LNCAP (cell line): ENCODE results near the gene DCHS1.

Experiments used
- TF ChIP-seq, protein P1 (sequence below): fragments of 450-650 bp; IDR thresholded peaks from 2 replicates; pipeline ENCODE4 v1.5.1; 2017; ENCODE audit warnings: mild to moderate bottlenecking

DCHS1 gene

DNA sequence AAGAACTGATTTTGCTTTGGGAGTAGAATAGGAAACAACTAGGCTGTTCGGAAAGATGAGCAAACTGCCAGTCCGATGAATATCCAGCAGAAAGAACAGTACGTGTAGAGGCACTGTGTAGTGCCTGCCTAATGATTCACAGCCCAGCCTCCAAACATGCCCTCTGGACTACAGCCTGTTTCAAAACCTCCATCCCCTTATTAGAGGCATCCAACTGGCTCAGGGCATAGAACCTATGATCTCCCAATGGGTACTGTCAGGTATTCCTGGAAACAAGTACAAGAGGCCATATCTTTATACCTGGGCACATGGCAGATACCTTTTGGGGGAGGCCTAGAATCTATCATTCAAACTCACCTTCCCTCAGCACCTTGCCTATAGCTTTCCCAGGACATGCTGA lies 57.1 kb downstream of the DCHS1 start:
- TF ChIP-seq, protein P1, sequence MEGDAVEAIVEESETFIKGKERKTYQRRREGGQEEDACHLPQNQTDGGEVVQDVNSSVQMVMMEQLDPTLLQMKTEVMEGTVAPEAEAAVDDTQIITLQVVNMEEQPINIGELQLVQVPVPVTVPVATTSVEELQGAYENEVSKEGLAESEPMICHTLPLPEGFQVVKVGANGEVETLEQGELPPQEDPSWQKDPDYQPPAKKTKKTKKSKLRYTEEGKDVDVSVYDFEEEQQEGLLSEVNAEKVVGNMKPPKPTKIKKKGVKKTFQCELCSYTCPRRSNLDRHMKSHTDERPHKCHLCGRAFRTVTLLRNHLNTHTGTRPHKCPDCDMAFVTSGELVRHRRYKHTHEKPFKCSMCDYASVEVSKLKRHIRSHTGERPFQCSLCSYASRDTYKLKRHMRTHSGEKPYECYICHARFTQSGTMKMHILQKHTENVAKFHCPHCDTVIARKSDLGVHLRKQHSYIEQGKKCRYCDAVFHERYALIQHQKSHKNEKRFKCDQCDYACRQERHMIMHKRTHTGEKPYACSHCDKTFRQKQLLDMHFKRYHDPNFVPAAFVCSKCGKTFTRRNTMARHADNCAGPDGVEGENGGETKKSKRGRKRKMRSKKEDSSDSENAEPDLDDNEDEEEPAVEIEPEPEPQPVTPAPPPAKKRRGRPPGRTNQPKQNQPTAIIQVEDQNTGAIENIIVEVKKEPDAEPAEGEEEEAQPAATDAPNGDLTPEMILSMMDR = no peak

- TF ChIP-seq, protein P1 = no peak
Observed at GRCh38 chr11:6596239-6596877, 59.3 kb downstream of the DCHS1 start.

DNA sequence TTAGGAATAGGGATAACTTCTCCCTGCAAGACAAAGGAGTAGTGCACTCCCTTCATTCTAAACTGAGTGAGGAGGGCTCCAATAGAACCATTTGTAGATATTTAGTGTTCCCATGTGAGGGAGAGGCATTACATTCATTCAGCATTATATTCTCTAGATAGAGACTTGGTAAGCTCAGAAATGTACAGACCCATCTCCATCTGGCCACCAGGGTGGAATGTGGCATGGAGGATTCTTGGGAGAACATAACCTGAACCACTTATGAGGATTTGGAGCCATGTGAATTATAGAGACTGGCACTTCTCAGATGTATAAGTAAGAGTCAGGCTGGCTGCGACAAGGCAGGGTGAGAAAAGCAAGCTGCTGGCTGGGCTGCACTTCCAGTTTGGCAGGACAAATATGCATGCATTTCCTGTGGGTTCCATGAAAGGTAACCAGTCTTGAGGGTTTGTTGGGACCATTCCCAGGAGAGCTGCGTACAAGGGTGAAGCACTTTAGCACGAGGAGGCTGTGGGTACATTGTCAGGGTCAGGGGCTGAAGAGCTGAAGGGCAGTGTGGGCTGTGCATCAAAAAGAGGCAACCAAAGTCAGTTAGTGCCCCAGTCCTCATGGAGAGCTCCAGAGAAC lies 61.4 kb downstream of the DCHS1 start:
- TF ChIP-seq, protein P1 = no peak

- TF ChIP-seq, protein P1 = no peak
Observed at GRCh38 chr11:6588018-6588417, 67.6 kb downstream of the DCHS1 start.

DNA sequence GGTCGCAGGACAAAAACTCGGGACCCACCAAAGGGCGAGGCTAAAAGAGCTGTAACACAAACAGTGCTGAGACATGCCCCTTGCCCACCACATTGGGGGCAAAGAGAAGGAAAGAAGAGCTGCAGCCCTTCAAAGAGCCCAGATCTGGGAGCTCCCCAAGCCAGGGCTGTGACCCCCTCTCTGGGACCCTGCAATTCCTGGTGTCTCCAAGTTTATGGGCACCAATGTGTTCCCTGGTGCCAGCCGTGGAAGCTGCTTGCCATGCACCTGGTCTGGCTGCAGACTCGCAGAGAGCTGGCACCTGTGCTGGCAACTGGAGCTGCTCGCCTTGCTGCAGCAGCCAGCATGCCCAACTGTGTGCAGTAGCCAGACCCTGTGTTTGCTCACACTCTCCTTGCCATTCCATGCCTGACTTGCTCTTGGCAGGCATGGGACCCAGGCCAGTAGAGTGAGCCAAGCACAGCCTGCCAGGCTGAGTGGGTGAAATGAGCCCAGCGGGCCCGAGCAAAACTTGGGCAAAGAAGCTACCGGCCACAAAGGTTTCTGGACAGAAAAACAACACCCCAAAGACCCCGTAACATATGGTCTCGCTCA lies 68.2 kb downstream of the DCHS1 start:
- TF ChIP-seq, protein P1 = no peak

DNA sequence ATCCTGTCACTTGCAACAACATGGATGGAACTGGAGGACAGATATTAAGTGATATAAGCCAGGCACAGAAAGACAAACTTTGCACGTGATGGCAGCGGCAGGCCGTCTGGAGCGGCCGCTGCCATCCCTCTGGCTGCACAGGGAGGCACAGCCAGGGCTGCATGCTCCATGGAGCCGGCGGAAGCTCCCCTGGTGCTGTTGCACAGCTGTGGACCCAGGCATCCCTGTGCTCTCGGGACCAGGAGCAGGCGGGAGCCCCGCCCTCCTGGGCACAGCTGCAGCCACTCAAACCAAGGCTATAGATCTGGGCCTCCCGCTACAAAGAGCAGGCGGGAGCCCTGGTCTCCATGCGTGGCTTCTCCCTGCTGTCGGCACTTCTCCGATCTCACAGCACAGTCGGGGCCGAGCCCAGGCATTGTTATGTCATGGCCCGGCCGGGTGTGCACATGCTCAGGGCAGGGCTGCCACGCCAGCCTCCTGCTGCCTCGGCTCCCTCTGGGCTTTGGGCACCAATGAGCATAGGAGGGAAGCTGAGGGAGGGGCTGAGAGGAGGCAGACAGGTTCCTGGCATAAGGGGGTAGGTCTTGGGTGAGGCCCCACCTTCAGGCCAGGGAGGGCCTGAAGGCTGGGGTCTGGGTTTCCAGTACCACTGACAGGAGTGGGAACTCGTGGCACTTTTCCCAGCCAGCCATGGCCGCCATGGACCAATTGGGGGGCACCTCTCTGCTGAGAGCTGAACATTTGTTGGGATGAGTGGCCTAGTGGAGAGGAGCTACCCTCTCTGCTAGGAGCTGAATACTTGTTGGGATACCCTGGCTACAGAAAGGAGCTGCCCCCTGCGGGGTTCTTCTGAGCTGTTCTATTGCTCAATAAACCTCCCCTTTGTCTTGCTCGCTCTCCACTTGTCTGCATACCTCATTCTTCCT lies 68.9 kb downstream of the DCHS1 start:
- TF ChIP-seq, protein P1 = no peak

DNA sequence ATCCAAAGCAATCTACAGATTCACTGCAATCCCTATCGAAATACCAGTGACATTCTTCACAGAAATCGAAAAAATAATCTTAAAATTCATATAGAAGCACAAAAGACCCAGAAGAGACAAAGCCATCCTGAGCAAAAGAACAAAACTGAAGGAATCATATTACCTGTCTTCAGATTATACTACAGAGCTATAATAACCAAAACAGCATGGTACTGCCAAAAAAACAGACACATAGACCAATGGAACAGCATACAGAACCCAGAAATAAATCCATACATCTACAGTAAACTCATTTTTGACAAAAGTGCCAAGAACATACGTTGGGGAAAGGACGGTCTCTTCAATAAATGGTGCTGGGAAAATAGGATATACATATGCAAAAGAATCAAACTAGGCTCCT lies 71.1 kb downstream of the DCHS1 start:
- TF ChIP-seq, protein P1 = no peak
